Activated T-cell treated with anti-CD3 and anti-CD28 coated beads, Interleukin-2, amount 50 U/mL, for 72 hours (primary cell): ENCODE measurements around the gene C9orf85. TPM values are rescaled to one million over a fixed set of nuclear protein-coding genes. Genes with fewer than 3 reads are reported as not detected.

Source experiments
- ATAC-seq, 2 donors: fragments of 150-1000 bp; cut with Tn5 transposase; replicated peaks in 1 of 2; 2 replicates each; pipeline ENCODE4 v1.10.0; 2021; ENCODE audit warnings: moderate library complexity in 2 of 2, mild to moderate bottlenecking in 1 of 2
- DNase-seq, 2 donors: peaks; one replicate each; pipeline ENCODE4 v3.0.0; 2021 to 2022; ENCODE audit warnings: mixed read lengths in 1 of 2
- H3K27ac Mint-ChIP-seq: one replicate; pipeline ENCODE4 v1.8.0; 2022; ENCODE audit warnings: mild to moderate bottlenecking, moderate library complexity, mixed read lengths
- H3K27me3 Mint-ChIP-seq: one replicate; pipeline ENCODE4 v1.8.0; 2022; ENCODE audit warnings: low read depth, mixed read lengths
- H3K36me3 Mint-ChIP-seq, 2 donors: one replicate each; pipeline ENCODE4 v1.8.0; 2022; ENCODE audit warnings: mixed read lengths in 2 of 2, mild to moderate bottlenecking in 1 of 2; ENCODE audit not compliant: insufficient read depth in 2 of 2
- H3K4me1 Mint-ChIP-seq: one replicate; pipeline ENCODE4 v1.8.0; 2022; ENCODE audit warnings: low read depth, mixed read lengths
- H3K4me3 Mint-ChIP-seq, 2 donors: one replicate each; pipeline ENCODE4 v1.8.0; 2022; ENCODE audit warnings: mild to moderate bottlenecking in 2 of 2, mixed read lengths in 2 of 2, moderate library complexity in 2 of 2
- H3K9me3 Mint-ChIP-seq, 2 donors: one replicate each; pipeline ENCODE4 v1.8.0; 2022; ENCODE audit warnings: mixed read lengths in 2 of 2
- total RNA-seq, 2 donors: library from RNA; stranded (reverse); gene quantifications; one replicate each; pipeline ENCODE4 v1.2.3, GENCODE V29; 2022

C9orf85 gene
- total RNA-seq, 2 donors from 2014 or later = 13.5 to 14.1 TPM

- Mint-ChIP-seq H3K27me3 (no peaks in the 10 kb centered on the region), H3K9me3 (no peaks in the 10 kb centered on the region), H3K4me1 (peaks cover 70% of the 10 kb centered on the region), H3K36me3 (peaks cover 1 to 4% of the 10 kb centered on the region in 2 donors), H3K27ac (peak overlapping the region; percentile 97), H3K4me3 (peak overlapping the region; percentile 92 to 100)
- ATAC-seq (no peak), DNase-seq (no peak)
These were observed 483 bp downstream of the C9orf85 start for GRCh38 chr9:71911908-71912335.

- Mint-ChIP-seq H3K4me3 (peak overlapping the region in 1 of 2 donors; percentile 17), H3K27me3 (no peaks in the 10 kb centered on the region), H3K27ac (no peak overlapping the region), H3K36me3 (peaks cover 4 to 6% of the 10 kb centered on the region in 2 donors), H3K9me3 (no peaks in the 10 kb centered on the region), H3K4me1 (peaks cover 53% of the 10 kb centered on the region)
- ATAC-seq = no peak
- no peak for DNase-seq
These were observed 4.1 kb downstream of the C9orf85 start for GRCh38 chr9:71915495-71915894.

GRCh38 chr9:71916834-71917534, 5.5 kb downstream of the C9orf85 start:
- no peaks in the 10 kb centered on the region for H3K9me3 Mint-ChIP-seq
- ATAC-seq (peak; percentile 93 to 94), DNase-seq (peak; percentile 32 to 46)
- H3K27ac Mint-ChIP-seq = peak overlapping the region; percentile 42
- H3K4me1 Mint-ChIP-seq = peaks cover 47% of the 10 kb centered on the region
- no peaks in the 10 kb centered on the region for H3K27me3 Mint-ChIP-seq
- peaks cover 0 to 4% of the 10 kb centered on the region in 2 donors for H3K36me3 Mint-ChIP-seq
- H3K4me3 Mint-ChIP-seq = peak overlapping the region in 1 of 2 donors; percentile 50

- Mint-ChIP-seq H3K27ac (no peak overlapping the region), H3K27me3 (no peaks in the 10 kb centered on the region), H3K9me3 (no peaks in the 10 kb centered on the region), H3K4me1 (peaks cover 34% of the 10 kb centered on the region), H3K4me3 (no peak overlapping the region), H3K36me3 (peaks cover 0 to 7% of the 10 kb centered on the region in 2 donors)
- no peak for ATAC-seq
- DNase-seq = no peak
These were observed 7.0 kb downstream of the C9orf85 start for GRCh38 chr9:71918419-71918818.

- H3K9me3 Mint-ChIP-seq = no peaks in the 10 kb centered on the region
- no peak overlapping the region for H3K27ac Mint-ChIP-seq
- H3K4me1 Mint-ChIP-seq = peaks cover 16% of the 10 kb centered on the region
- ATAC-seq (no peak), DNase-seq (no peak)
- H3K27me3 Mint-ChIP-seq = no peaks in the 10 kb centered on the region
- H3K4me3 Mint-ChIP-seq = no peak overlapping the region
- peaks cover 0 to 7% of the 10 kb centered on the region in 2 donors for H3K36me3 Mint-ChIP-seq
These were observed 9.2 kb downstream of the C9orf85 start for GRCh38 chr9:71920456-71921189.

GRCh38 chr9:71921190-71921814, 9.9 kb downstream of the C9orf85 start:
- H3K27me3 Mint-ChIP-seq = no peaks in the 10 kb centered on the region
- no peaks in the 10 kb centered on the region for H3K9me3 Mint-ChIP-seq
- peaks cover 0 to 7% of the 10 kb centered on the region in 2 donors for H3K36me3 Mint-ChIP-seq
- no peak for DNase-seq
- ATAC-seq = no peak
- peaks cover 11% of the 10 kb centered on the region for H3K4me1 Mint-ChIP-seq
- H3K27ac Mint-ChIP-seq = no peak overlapping the region
- H3K4me3 Mint-ChIP-seq = no peak overlapping the region

- no peak for ATAC-seq
- Mint-ChIP-seq H3K4me1 (no peaks in the 10 kb centered on the region), H3K27ac (no peak overlapping the region), H3K9me3 (no peaks in the 10 kb centered on the region), H3K36me3 (peaks cover 0 to 4% of the 10 kb centered on the region in 2 donors), H3K27me3 (no peaks in the 10 kb centered on the region), H3K4me3 (no peak overlapping the region)
- DNase-seq = no peak
These were observed 13.1 kb downstream of the C9orf85 start for GRCh38 chr9:71924576-71924975.

- no peaks in the 10 kb centered on the region for H3K4me1 Mint-ChIP-seq
- peaks cover 0 to 3% of the 10 kb centered on the region in 2 donors for H3K36me3 Mint-ChIP-seq
- H3K4me3 Mint-ChIP-seq = no peak overlapping the region
- no peak overlapping the region for H3K27ac Mint-ChIP-seq
- ATAC-seq (no peak), DNase-seq (no peak)
- H3K27me3 Mint-ChIP-seq = no peaks in the 10 kb centered on the region
- H3K9me3 Mint-ChIP-seq = no peaks in the 10 kb centered on the region
These were observed 14.4 kb downstream of the C9orf85 start for GRCh38 chr9:71925834-71926233.

- H3K9me3 Mint-ChIP-seq = no peaks in the 10 kb centered on the region
- H3K27ac Mint-ChIP-seq = no peak overlapping the region
- ATAC-seq (no peak), DNase-seq (no peak)
- H3K4me3 Mint-ChIP-seq = no peak overlapping the region
- H3K36me3 Mint-ChIP-seq = peaks cover 0 to 5% of the 10 kb centered on the region in 2 donors
- H3K27me3 Mint-ChIP-seq = no peaks in the 10 kb centered on the region
- no peaks in the 10 kb centered on the region for H3K4me1 Mint-ChIP-seq
These were observed 16.9 kb downstream of the C9orf85 start for GRCh38 chr9:71928376-71928775.

GRCh38 chr9:71928806-71929205, 17.4 kb downstream of the C9orf85 start:
- Mint-ChIP-seq H3K27ac (no peak overlapping the region), H3K4me1 (no peaks in the 10 kb centered on the region), H3K27me3 (no peaks in the 10 kb centered on the region), H3K9me3 (no peaks in the 10 kb centered on the region), H3K36me3 (peaks cover 0 to 5% of the 10 kb centered on the region in 2 donors), H3K4me3 (no peak overlapping the region)
- DNase-seq (no peak), ATAC-seq (no peak)

- H3K4me1 Mint-ChIP-seq = no peaks in the 10 kb centered on the region
- DNase-seq = no peak
- H3K36me3 Mint-ChIP-seq = peaks cover 0 to 5% of the 10 kb centered on the region in 2 donors
- H3K4me3 Mint-ChIP-seq = no peak overlapping the region
- H3K27ac Mint-ChIP-seq = no peak overlapping the region
- no peaks in the 10 kb centered on the region for H3K9me3 Mint-ChIP-seq
- no peaks in the 10 kb centered on the region for H3K27me3 Mint-ChIP-seq
- ATAC-seq = no peak
These were observed 17.8 kb downstream of the C9orf85 start for GRCh38 chr9:71929223-71929622.

GRCh38 chr9:71929791-71930440, 18.5 kb downstream of the C9orf85 start:
- H3K27ac Mint-ChIP-seq = no peak overlapping the region
- peaks cover 0 to 5% of the 10 kb centered on the region in 2 donors for H3K36me3 Mint-ChIP-seq
- no peak overlapping the region for H3K4me3 Mint-ChIP-seq
- no peaks in the 10 kb centered on the region for H3K4me1 Mint-ChIP-seq
- ATAC-seq = no peak
- H3K9me3 Mint-ChIP-seq = no peaks in the 10 kb centered on the region
- DNase-seq = no peak
- no peaks in the 10 kb centered on the region for H3K27me3 Mint-ChIP-seq

GRCh38 chr9:71931166-71931565, 19.7 kb downstream of the C9orf85 start:
- ATAC-seq (no peak), DNase-seq (no peak)
- H3K27ac Mint-ChIP-seq = no peak overlapping the region
- no peaks in the 10 kb centered on the region for H3K4me1 Mint-ChIP-seq
- no peak overlapping the region for H3K4me3 Mint-ChIP-seq
- peaks cover 0 to 5% of the 10 kb centered on the region in 2 donors for H3K36me3 Mint-ChIP-seq
- no peaks in the 10 kb centered on the region for H3K27me3 Mint-ChIP-seq
- H3K9me3 Mint-ChIP-seq = no peaks in the 10 kb centered on the region
